Stimulated activated CD8-positive, alpha-beta memory T cell treated with anti-CD3 and anti-CD28 coated beads, Interleukin-12 subunit alpha, Interleukin-12 subunit beta, amount 100 ng/mL, for 24 hours (primary cell): ENCODE measurements around the gene RGS9.

Source experiments
- DNase-seq: peaks from one replicate; pipeline ENCODE4 v3.0.0-alpha.2; 2020; ENCODE audit errors: extremely low read depth

The RGS9 gene

DNA sequence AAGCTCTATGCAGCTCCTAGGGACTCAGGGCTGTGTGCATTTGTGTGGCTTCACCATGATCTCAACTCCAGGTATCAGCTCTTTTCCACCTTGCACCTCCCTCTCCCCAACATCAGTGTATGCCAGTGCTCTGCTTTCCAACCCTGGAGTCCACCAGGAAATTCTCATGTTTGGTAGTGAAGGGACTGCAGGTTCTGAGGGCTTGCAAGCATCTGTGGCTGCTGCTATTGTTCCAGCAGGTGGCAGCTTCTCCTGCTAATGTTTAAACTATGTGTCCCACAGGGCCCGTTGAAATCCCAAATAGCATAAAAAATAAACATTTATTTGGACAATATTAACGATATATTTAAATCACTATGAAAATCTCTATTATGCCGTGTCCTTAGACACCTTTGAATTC is 82.0 kb downstream of the RGS9 start:
- DNase-seq: no peak

DNA sequence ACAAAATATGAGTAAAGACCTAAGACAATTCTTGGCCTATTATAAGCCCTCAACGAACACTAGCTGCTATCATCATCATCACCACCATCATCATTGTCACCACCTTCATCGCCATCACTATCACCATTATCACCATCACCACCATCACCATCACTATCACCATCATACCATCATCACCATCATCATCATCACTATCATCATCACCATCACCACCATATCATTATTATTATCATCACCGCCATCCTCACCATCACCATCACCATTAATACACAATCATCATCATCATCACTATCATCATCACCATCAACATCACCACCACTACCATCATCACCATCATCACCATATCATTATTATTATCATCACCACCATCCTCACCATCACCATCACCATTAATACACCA is 82.5 kb downstream of the RGS9 start:
- DNase-seq: no peak

DNA sequence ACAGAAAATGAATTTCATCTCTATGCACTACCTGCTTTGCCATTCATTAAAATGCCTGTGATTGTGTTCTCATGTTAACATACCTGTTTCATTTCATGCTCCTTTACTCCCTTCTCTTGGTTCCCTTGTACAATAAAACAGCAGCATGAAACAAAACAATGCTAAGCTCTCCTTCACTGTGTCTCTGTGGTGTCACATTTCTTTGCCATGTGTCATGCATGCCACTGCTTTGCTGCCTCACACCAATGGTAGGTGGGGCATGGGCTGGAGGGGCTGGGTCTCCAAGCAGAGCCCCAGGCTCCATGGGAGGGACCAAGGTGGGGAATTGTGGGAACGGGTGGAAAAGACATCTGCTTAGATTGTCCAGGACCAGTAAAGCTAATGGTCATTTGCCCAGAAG is 83.6 kb downstream of the RGS9 start:
- DNase-seq: no peak

DNA sequence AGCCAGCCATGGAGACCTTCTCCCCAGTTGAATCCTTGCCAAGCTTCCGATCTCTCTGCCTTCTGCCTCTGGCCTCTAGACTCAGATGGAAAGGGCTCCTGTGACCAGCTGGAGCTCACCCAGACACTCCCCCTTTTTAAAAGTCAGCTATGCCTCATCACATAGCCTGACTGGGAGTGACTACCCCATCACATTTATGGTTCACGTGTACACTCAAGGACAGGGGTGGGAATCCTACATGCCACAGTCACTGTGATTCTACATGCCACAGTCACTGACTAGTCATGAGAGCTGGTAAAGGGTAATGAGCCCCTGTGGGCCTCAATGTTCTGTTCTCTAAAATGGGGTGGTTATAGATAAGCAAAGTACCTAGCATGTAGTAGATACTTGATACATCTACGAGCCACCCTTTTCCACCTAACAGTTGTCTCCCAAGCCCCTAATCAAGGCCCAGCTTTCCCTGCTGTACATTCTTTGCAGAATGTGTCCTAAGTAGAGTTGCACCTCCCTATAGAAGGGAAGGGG is 85.1 kb downstream of the RGS9 start:
- DNase-seq: no peak

DNA sequence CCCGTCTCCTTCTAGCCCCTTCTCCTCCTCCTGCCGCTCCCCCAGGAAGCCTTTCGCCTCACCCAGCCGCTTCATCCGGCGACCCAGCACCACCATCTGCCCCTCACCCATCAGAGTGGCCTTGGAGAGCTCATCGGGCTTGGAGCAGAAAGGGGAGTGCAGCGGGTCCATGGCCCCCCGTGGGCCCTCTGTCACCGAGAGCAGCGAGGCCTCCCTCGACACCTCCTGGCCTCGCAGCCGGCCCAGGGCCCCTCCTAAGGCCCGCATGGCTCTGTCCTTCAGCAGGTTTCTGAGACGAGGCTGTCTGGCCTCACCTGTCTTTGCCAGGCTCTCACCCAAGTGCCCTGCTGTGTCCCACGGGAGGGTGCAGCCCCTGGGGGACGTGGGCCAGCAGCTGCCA is 87.9 kb downstream of the RGS9 start:
- DNase-seq: no peak

- no peak for DNase-seq
Observed at GRCh38 chr17:65226227-65226626, 89.1 kb downstream of the RGS9 start.

- DNase-seq: no peak
Observed at GRCh38 chr17:65227637-65228036, 90.5 kb downstream of the RGS9 start.

GRCh38 chr17:65228287-65228686 is 91.1 kb downstream of the RGS9 start:
- no peak for DNase-seq

DNA sequence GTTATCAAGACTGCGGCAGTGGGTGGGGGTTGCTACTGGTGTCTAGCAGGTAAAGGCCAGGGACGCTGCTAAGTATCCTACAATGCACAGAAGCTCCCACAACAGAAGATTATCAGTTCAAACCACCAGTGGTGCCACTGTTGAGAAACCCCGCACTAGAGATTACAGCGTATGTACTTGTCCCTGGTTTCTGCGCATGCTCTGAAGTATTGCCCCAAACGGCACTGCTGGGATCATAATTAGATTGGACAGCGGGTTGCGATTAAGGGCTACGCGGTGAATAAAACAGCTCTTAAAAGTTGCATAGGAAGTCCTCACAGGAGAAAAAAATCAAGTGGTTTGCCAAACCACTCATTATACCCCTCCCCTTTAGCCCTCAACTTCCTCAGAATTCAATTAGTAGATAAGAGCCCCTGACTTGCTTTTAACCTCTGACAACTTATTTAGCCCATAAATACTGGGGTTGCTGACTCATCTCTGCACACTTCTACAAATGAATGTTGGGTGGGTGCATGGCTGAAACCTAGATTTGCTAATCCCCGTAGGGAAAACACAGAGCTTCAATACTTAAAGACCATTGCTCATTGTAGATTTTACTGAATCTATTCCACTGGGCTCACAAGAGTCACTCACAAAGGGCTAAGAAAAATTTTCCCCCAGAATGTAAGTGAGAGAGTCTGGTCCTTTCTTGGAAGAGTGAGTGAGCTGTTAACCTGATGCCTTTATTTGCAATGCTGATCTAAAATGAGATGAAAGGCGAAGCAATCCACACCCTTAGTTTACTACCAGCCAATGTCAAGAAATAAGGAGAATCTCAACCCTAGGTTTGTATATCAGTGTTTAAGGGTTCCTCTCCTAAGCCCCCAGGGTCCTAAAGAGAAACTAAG is 91.8 kb downstream of the RGS9 start:
- peak; percentile 26 for DNase-seq

- no peak for DNase-seq
Observed at GRCh38 chr17:65229621-65229995, 92.4 kb downstream of the RGS9 start.

GRCh38 chr17:65230040-65230439 is 92.9 kb downstream of the RGS9 start:
- no peak for DNase-seq

- no peak for DNase-seq
Observed at GRCh38 chr17:65231086-65231485, 93.9 kb downstream of the RGS9 start.

DNA sequence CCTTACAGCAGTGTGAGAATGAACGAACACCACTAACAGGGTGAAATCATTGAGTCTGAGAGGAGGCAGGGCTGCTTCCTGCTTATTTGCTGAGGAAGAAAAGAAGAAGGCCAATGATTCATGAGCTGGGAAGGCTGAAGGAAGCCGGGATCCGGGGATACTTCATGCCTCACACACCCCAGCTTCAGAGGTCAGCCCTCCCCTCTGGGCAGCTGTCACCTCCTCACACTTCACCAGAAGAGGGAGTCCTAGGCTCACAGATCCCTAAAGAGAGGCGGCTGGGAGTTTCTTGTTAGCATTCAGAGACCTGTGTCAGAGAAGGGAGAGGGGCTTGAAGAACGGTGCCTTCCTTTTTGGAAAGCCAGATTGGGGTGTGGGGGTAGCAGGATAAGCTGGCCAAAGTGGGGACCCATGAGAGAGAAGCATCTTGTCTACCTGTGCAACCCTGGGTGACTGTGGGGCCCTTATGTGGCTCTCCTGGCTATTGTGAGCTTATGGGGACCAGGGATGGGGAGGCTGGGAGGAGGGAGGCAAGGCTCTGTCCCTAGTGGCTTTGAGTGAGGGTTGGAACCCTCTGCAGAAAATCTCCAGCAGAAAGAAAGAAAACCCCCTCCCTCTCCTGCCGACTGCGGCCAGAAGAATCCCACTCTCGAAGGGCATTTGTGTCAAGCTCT is 94.6 kb downstream of the RGS9 start:
- DNase-seq: no peak

GRCh38 chr17:65235284-65235683 is 98.1 kb downstream of the RGS9 start:
- DNase-seq: no peak

GRCh38 chr17:65236321-65236720 is 99.2 kb downstream of the RGS9 start:
- no peak for DNase-seq

GRCh38 chr17:65243838-65244625 is 106.9 kb downstream of the RGS9 start:
- no peak for DNase-seq

- DNase-seq: no peak
Observed at GRCh38 chr17:65246252-65246651, 109.1 kb downstream of the RGS9 start.

DNA sequence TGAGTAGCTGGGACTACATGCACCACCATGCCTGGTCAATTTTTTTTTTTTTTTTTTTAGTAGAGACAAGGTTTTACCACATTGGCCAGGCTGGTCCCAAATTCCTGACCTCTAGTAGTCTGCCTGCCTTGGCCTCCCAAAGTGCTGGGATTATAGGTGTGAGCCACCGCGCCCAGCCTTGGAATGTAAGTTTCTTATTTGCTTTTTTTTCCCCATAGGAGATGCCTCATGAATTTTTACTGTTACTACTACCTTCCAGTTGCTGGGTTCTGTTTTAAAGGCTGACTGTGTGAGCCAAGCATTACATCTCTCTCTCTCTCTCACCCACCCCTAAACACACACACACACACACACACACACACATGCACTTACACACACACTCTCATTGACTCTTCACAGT is 112.6 kb downstream of the RGS9 start:
- DNase-seq: no peak

GRCh38 chr17:65254166-65254565 is 117.0 kb downstream of the RGS9 start:
- no peak for DNase-seq

DNA sequence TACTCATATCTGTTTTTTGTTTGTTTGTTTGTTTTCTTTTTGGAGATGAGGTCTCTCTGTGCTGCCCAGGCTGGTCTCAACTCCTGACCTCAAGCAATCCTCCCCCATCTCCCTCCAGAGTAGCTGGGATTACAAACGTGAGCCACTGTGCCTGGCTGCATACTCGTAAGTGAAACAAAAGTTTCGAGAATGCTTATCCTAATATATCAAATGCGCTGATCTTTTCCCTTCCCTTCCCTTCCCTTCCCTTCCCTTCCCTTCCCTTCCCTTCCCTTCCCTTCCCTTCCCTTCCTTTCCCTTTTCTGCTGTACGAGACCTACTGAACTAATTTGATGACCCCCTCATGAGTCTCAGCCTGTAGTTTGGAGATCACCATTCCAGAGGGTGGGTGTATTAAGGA is 122.1 kb downstream of the RGS9 start:
- no peak for DNase-seq

DNA sequence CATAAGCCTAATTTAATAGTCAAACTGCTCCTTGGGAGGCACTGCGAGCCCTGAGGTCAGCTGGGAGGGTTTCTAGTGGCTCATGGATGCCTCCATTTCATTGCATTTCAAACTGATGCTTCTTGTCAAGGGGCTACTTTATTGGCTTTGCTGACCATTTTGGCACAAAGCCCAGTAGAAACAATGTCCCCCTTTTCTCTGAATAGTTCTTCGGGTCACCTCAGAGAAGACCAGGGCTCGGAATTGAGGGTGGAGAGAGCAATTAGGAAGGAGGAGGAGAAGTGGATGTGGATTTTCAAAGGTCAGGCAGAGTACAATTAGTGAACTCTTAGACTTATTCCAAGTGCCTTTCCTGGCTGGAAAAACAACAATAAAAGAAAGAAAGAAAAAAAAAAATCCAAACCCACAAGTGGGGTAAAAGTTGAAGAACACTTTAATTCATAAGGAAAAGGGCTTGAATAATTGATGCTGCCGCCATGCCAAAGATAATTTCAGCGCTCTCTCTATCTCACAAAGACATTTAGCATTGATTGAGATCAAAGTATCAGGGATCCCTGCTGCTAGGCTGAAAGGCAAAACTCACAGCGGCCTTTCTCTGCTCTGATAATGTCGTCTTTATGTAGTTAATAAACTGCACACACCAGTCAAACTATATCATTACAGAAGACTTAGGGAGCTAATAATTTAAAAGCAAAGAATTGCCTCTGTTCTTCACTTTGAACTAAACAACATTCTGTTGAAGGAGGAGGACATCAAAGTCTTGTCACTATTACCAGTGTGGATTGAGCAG is 122.7 kb downstream of the RGS9 start:
- no peak for DNase-seq

DNA sequence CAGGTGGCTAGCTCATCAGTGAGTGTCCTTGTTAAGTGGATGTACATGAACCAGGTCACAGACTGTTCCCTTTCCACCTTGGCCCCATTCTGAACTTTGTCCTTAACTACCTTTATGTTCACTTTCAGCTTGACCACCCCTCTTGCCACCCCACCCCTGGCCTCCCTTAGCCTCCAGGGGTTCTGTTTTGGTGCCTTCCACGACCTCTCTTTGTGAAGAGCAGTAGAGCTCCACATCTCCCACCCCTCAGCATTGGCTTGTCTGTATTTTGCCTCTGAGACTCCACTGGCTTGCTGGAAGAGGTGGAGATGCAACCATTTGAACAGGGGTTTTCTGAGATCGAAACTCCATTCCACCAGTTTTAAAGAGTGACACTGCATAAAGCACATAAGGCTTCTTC is 123.5 kb downstream of the RGS9 start:
- DNase-seq: no peak
